HepG2 (cell line): ENCODE measurements around the gene RBBP5. TPM values are rescaled to one million over a fixed set of nuclear protein-coding genes. Genes with fewer than 3 reads are reported as not detected.

Source experiments
- ATAC-seq: fragments of 200-7000 bp; cut with Tn5 transposase; 3 replicates; pipeline ENCODE4 v1.9.1; 2020; ENCODE audit warnings: mild to moderate bottlenecking, moderate library complexity
- BruUV-seq: library from RNA; stranded (reverse); fragments of 400-500 nt; replicated peaks from 2 replicates; lab custom pipeline; 2021; lab: Mats Ljungman, UMichigan
- CTCF ChIA-PET: fragments of 300-600 bp; formaldehyde crosslinking; extraction: SDS; loops from one replicate; lab custom pipeline; 2021; ENCODE audit warnings: low total read pairs, inconsistent platforms, low intra/inter-chr PET ratio; lab: Yijun Ruan, JAX
- POLR2A ChIA-PET: fragments of 350-600 bp; sonication (Branson Sonifier 250); formaldehyde crosslinking; loops from one replicate; lab custom pipeline; 2020; ENCODE audit warnings: antibody characterized with exemption, inconsistent platforms; lab: Yijun Ruan, JAX
- DNase-seq: peaks from one replicate; pipeline ENCODE4 v3.0.0-alpha.2; 2015; ENCODE audit warnings: low spot score
- FAIRE-seq: peaks from 3 replicates; lab custom pipeline; 2011; peaks lifted over from hg19 to GRCh38; lab: Jason Lieb, UNC
- H2AFZ ChIP-seq: one replicate; pipeline ENCODE4 v1.6.1; 2011; ENCODE audit warnings: low read length, inconsistent platforms
- H3K27ac ChIP-seq: fragments of 300-600 bp; 3 replicates; pipeline ENCODE4 v1.8.0; 2011; ENCODE audit warnings: mixed run types, mild to moderate bottlenecking, mixed read lengths, low read length, inconsistent platforms; ENCODE audit not compliant: insufficient read depth; ENCODE audit errors: extremely low read length
- H3K27me3 ChIP-seq, 2 experiments: fragments of 200-600 bp in 1 of 2; 2 replicates in 1 of 2; 3 replicates in 1 of 2; pipeline versions ENCODE4 v1.6.0 to v1.8.0; 2011; ENCODE audit warnings: low read length in 2 of 2, mild to moderate bottlenecking in 2 of 2, moderate library complexity in 2 of 2, inconsistent platforms in 1 of 2; ENCODE audit not compliant: insufficient read depth in 2 of 2, control insufficient read depth in 1 of 2
- H3K36me3 ChIP-seq, 2 experiments: fragments of 200-600 bp in 1 of 2; replicated peaks in 1 of 2; 2 replicates in 1 of 2; 3 replicates in 1 of 2; pipeline versions ENCODE4 v1.5.1 to v1.8.0; 2011; ENCODE audit warnings: low read length in 2 of 2, inconsistent platforms in 1 of 2; ENCODE audit not compliant: insufficient read depth in 2 of 2, control insufficient read depth in 1 of 2
- H3K4me1 ChIP-seq: 2 replicates; pipeline ENCODE4 v1.5.1; 2012; ENCODE audit warnings: low read length, inconsistent platforms; ENCODE audit not compliant: insufficient read depth
- H3K4me2 ChIP-seq: 2 replicates; pipeline ENCODE4 v1.6.0; 2011; ENCODE audit warnings: low read depth, low read length, inconsistent platforms
- H3K4me3 ChIP-seq, 3 experiments: fragments of 200-600 bp in 1 of 3; sonication (generic), shearing (Covaris generic) in 1 of 3; replicated peaks in 1 of 3; 2 replicates each; pipeline ENCODE4 v1.5.1; 2011 to 2016; ENCODE audit warnings: low read length in 3 of 3, inconsistent platforms in 2 of 3, low read depth in 2 of 3, mild to moderate bottlenecking in 2 of 3, control low read depth in 1 of 3, mixed read lengths in 1 of 3; ENCODE audit not compliant: insufficient read depth in 1 of 3
- H3K79me2 ChIP-seq: one replicate; pipeline ENCODE4 v1.6.1; 2011; ENCODE audit warnings: low read length, inconsistent platforms; ENCODE audit not compliant: insufficient read depth
- H3K9ac ChIP-seq: 2 replicates; pipeline ENCODE4 v1.6.0; 2011; ENCODE audit warnings: mild to moderate bottlenecking, low read depth, low read length, inconsistent platforms; ENCODE audit not compliant: insufficient read depth
- H3K9me3 ChIP-seq: 2 replicates; pipeline ENCODE4 v1.5.1; 2012; ENCODE audit warnings: mild to moderate bottlenecking, low read length
- H4K20me1 ChIP-seq: 2 replicates; pipeline ENCODE4 v1.6.0; 2011; ENCODE audit warnings: inconsistent platforms, mild to moderate bottlenecking, low read length, moderate library complexity; ENCODE audit not compliant: insufficient read depth
- CSRNP2 ChIP-seq: sonication (generic); formaldehyde crosslinking; conservative IDR thresholded peaks from 2 replicates; pipeline ENCODE4 v1.8.0; 2022; ENCODE audit warnings: low read depth, missing genetic modification reagents
- HMG20B ChIP-seq: conservative IDR thresholded peaks from 2 replicates; pipeline ENCODE4 v1.6.1; 2016; ENCODE audit warnings: missing genetic modification reagents, missing compliant biosample characterization
- REXO4 ChIP-seq: sonication (generic); formaldehyde crosslinking; IDR thresholded peaks from 2 replicates; pipeline ENCODE4 v1.8.0; 2022; ENCODE audit warnings: missing genetic modification reagents, mild to moderate bottlenecking, borderline replicate concordance
- SIX4 ChIP-seq: sonication (generic); formaldehyde crosslinking; IDR thresholded peaks from 2 replicates; pipeline ENCODE4 v1.4.0; 2020; ENCODE audit warnings: missing genetic modification reagents
- ZNF318 ChIP-seq: sonication (generic); formaldehyde crosslinking; IDR thresholded peaks from 2 replicates; pipeline ENCODE4 v1.4.0; 2020; ENCODE audit warnings: mild to moderate bottlenecking, missing genetic modification reagents
- ZNF407 ChIP-seq: sonication (generic); formaldehyde crosslinking; IDR thresholded peaks from one replicate; pipeline ENCODE4 v1.5.1; 2020; ENCODE audit warnings: mild to moderate bottlenecking, missing genetic modification reagents; ENCODE audit errors: not compliant biosample characterization
- in situ Hi-C: cut with HindIII; loops from 2 replicates; pipeline ENCODE4 v1.10.0; 2017; ENCODE audit warnings: low pct_unique_long_range_greater_than_20kb; ENCODE audit not compliant: extremely low pct_ligation_motif_present
- intact Hi-C: fragments of 100-400 bp; cut with micrococcal nuclease; formaldehyde crosslinking; loops from one replicate; pipeline ENCODE4 v1.10.0; 2022; ENCODE audit not compliant: unreplicated experiment
- polyA plus RNA-seq, 8 experiments: library from polyadenylated mRNA; depleted of rRNA in 3 of 8; stranded (reverse) in 7 of 8; unstranded in 1 of 8; fragments of >200 nt; fragmentation: Illumina TruSeq in 4 of 8; extraction: Trizol in 4 of 8; gene quantifications; 2 replicates each; pipeline versions ENCODE4 v1.2.1 to v1.2.3, GENCODE V29; 2011 to 2016; ENCODE audit warnings: low read depth in 4 of 8, missing spikeins in 1 of 8, mixed read lengths in 1 of 8; ENCODE audit not compliant: insufficient read depth in 1 of 8
- total RNA-seq, 5 experiments: library from RNA; depleted of rRNA; stranded (reverse); fragments of >200 nt; fragmentation: Illumina TruSeq; extraction: Trizol; gene quantifications; 2 replicates each; pipeline ENCODE4 v1.2.3, GENCODE V29; 2016; ENCODE audit warnings: low read depth in 1 of 5

RBBP5 gene
- total and polyA plus RNA-seq, 2 of the 13 experiments (the other 11 are each of a cell fraction or from before 2014, with no cell fraction given), result 6.6 to 17.1 TPM

DNA sequence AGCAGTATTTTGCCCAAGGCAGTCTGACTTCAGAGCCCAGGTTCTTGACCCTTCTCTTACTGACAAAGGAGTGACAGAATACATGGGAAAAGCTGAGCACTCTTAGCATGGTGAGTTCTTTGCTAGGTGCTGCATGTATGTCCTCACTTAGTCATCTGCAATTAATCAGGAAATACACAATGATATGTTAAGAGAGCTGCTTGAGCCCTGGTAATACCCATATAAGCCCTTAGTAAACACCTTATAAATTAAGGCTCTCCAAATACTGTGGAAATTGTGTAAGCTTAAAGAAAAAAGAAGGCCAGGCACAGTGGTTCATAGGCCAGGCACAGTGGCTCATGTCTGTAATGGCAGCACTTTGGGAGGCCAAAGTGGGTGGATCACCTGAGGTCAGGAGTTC is 23.5 kb downstream of the RBBP5 start:
- H3K9me3 ChIP-seq, result no peaks in the 10 kb centered on the region
- H3K4me1 ChIP-seq, result peaks cover 9% of the 10 kb centered on the region
- ChIA-PET CTCF (no interaction called here), POLR2A (no interaction called here)
- H3K79me2 ChIP-seq, result no peaks in the 10 kb centered on the region
- FAIRE-seq (no peak), DNase-seq (no peak), ATAC-seq (no peak)
- no TSS peak for BruUV-seq
- H4K20me1 ChIP-seq, result no peaks in the 10 kb centered on the region
- H3K4me3 ChIP-seq, result no peak overlapping the region
- no peak overlapping the region for H3K9ac ChIP-seq
- no peak overlapping the region for H2AFZ ChIP-seq
- no peaks in the 10 kb centered on the region; a peak in 1 of 5 replicates for H3K27me3 ChIP-seq
- H3K4me2 ChIP-seq, result no peak overlapping the region
- H3K27ac ChIP-seq, result no peak overlapping the region
- in situ Hi-C loops (no loop called here), intact Hi-C loops (no loop called here)
- peaks cover 17 to 88% of the 10 kb centered on the region in 2 experiments for H3K36me3 ChIP-seq
- TF ChIP-seq REXO4 (CRISPR knock-in tag) (no peak), CSRNP2 (CRISPR knock-in tag) (no peak), HMG20B (CRISPR knock-in tag) (no peak), SIX4 (no peak), ZNF318 (no peak), ZNF407 (no peak)
